ENCODE measurements around the gene HDAC4.

DNA sequence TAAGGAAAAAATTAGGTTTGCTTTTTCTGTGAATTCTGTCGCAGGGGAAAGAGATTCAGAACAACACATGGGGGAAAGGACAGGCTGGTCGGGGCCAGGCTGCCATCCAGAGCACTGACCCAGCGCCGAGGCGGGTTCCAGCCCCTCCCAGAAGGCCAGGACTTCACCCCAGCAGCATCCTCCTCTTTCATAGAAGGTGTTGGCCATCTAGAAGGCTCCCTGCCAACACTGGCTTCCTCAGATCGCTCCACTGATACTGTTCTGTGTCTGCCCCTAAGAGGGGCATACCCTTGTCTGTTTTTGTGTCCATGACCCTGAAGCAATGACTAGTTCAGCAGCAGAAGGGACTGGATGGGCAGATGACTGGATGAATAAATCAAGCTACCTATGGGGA, 144.5 kb downstream of the HDAC4 start:
- TF ChIP-seq, protein P1, sequence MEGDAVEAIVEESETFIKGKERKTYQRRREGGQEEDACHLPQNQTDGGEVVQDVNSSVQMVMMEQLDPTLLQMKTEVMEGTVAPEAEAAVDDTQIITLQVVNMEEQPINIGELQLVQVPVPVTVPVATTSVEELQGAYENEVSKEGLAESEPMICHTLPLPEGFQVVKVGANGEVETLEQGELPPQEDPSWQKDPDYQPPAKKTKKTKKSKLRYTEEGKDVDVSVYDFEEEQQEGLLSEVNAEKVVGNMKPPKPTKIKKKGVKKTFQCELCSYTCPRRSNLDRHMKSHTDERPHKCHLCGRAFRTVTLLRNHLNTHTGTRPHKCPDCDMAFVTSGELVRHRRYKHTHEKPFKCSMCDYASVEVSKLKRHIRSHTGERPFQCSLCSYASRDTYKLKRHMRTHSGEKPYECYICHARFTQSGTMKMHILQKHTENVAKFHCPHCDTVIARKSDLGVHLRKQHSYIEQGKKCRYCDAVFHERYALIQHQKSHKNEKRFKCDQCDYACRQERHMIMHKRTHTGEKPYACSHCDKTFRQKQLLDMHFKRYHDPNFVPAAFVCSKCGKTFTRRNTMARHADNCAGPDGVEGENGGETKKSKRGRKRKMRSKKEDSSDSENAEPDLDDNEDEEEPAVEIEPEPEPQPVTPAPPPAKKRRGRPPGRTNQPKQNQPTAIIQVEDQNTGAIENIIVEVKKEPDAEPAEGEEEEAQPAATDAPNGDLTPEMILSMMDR (IDR thresholded peaks at IDR 0.05 in 2 of 3, conservative IDR thresholded peaks at IDR 0.05 in 1 of 3; ENCODE audit: borderline replicate concordance in 1 of 3, insufficient read depth in 1 of 3, low read depth in 2 of 3, low read length in 2 of 3): no peak
- TF ChIP-seq, protein P2, sequence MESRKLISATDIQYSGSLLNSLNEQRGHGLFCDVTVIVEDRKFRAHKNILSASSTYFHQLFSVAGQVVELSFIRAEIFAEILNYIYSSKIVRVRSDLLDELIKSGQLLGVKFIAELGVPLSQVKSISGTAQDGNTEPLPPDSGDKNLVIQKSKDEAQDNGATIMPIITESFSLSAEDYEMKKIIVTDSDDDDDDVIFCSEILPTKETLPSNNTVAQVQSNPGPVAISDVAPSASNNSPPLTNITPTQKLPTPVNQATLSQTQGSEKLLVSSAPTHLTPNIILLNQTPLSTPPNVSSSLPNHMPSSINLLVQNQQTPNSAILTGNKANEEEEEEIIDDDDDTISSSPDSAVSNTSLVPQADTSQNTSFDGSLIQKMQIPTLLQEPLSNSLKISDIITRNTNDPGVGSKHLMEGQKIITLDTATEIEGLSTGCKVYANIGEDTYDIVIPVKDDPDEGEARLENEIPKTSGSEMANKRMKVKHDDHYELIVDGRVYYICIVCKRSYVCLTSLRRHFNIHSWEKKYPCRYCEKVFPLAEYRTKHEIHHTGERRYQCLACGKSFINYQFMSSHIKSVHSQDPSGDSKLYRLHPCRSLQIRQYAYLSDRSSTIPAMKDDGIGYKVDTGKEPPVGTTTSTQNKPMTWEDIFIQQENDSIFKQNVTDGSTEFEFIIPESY (IDR thresholded peaks at IDR 0.05; ENCODE audit: extremely low read depth, insufficient replicate concordance, low read length): no peak
- TF ChIP-seq REST (IDR thresholded peaks at IDR 0.05; ENCODE audit: low read depth) (no peak), POLR2A (IDR thresholded peaks at IDR 0.05; ENCODE audit: borderline replicate concordance, extremely low read depth, insufficient read depth, insufficient read length) (no peak), FOSL1 (IDR thresholded peaks at IDR 0.05; ENCODE audit: low read depth) (no peak), ELF1 (IDR thresholded peaks at IDR 0.05; ENCODE audit: borderline replicate concordance, low read depth) (no peak), POLR2AphosphoS5 (IDR thresholded peaks at IDR 0.05; ENCODE audit: low read depth, low read length) (no peak), EZH2 (IDR thresholded peaks at IDR 0.05) (no peak)
